H1 (cell line): ENCODE measurements around the gene CCNL2. TPM values are rescaled to one million over a fixed set of nuclear protein-coding genes. Genes with fewer than 3 reads are reported as not detected.

ENCODE experiments used
- CTCF ChIA-PET: fragments of 300-600 bp; sonication (Branson Sonifier 250); formaldehyde crosslinking; loops from one replicate; lab custom pipeline; 2021; ENCODE audit not compliant: partially characterized antibody; lab: Charles Lee
- POLR2A ChIA-PET: fragments of 300-600 bp; sonication (Branson Sonifier 250); formaldehyde crosslinking; loops from one replicate; lab custom pipeline; 2021; ENCODE audit warnings: inconsistent platforms; ENCODE audit not compliant: partially characterized antibody; lab: Charles Lee
- DNase-seq, 2 experiments: peaks; one replicate each; pipeline versions ENCODE4 v3.0.0 to v3.0.0-alpha.2; 2010 to 2022; ENCODE audit warnings: low spot score in 2 of 2, low read depth in 1 of 2, mixed read lengths in 1 of 2
- FAIRE-seq: peaks from 2 replicates; lab custom pipeline; 2011; peaks lifted over from hg19 to GRCh38; lab: Jason Lieb, UNC
- H2AFZ ChIP-seq: 2 replicates; pipeline ENCODE4 v1.8.1; 2012; ENCODE audit warnings: low read length, inconsistent platforms
- H2AK5ac ChIP-seq: 2 replicates; pipeline ENCODE4 v1.6.1; 2013; ENCODE audit warnings: low read depth, low read length
- H2BK120ac ChIP-seq: replicated peaks from 2 replicates; pipeline ENCODE3; 2013; ENCODE audit warnings: low read depth, low read length, inconsistent platforms
- H2BK12ac ChIP-seq: 2 replicates; pipeline ENCODE4 v1.6.1; 2013; ENCODE audit warnings: low read depth, low read length
- H2BK15ac ChIP-seq: 2 replicates; pipeline ENCODE4 v1.6.1; 2013; ENCODE audit warnings: low read length
- H2BK20ac ChIP-seq: 2 replicates; pipeline ENCODE4 v1.6.1; 2013; ENCODE audit warnings: low read length
- H2BK5ac ChIP-seq: 2 replicates; pipeline ENCODE4 v1.6.1; 2013; ENCODE audit warnings: low read depth, low read length
- H3K14ac ChIP-seq: 2 replicates; pipeline ENCODE4 v1.6.1; 2013; ENCODE audit warnings: inconsistent platforms; ENCODE audit not compliant: insufficient read length
- H3K18ac ChIP-seq: 2 replicates; pipeline ENCODE4 v1.6.1; 2013; ENCODE audit warnings: low read length; ENCODE audit errors: extremely low read depth
- H3K23ac ChIP-seq: 2 replicates; pipeline ENCODE4 v1.6.1; 2013; ENCODE audit warnings: inconsistent platforms; ENCODE audit not compliant: insufficient read length
- H3K23me2 ChIP-seq: 2 replicates; pipeline ENCODE4 v1.6.1; 2013; ENCODE audit warnings: low read depth, low read length
- H3K27ac ChIP-seq: 2 replicates; pipeline ENCODE4 v1.6.1; 2011; ENCODE audit warnings: low read depth, low read length, inconsistent platforms
- H3K27me3 ChIP-seq, 4 experiments: replicated peaks in 1 of 4; 1 replicate in 1 of 4; 2 replicates in 3 of 4; pipeline versions ENCODE4 v1.6.1 to v1.8.1; 2011 to 2013; ENCODE audit warnings: low read length in 3 of 4, mild to moderate bottlenecking in 3 of 4, inconsistent platforms in 2 of 4, mixed read lengths in 2 of 4, moderate library complexity in 1 of 4; ENCODE audit not compliant: control insufficient read depth in 3 of 4, insufficient read depth in 3 of 4; ENCODE audit errors: extremely low read depth in 1 of 4
- H3K36me3 ChIP-seq, 4 experiments: 2 replicates each; pipeline versions ENCODE4 v1.6.1 to v1.8.1; 2011 to 2013; ENCODE audit warnings: mild to moderate bottlenecking in 4 of 4, low read length in 3 of 4, moderate library complexity in 2 of 4, control low read depth in 1 of 4, inconsistent platforms in 1 of 4; ENCODE audit not compliant: insufficient read depth in 4 of 4, control insufficient read depth in 2 of 4
- H3K4ac ChIP-seq: replicated peaks from 2 replicates; pipeline ENCODE3; 2013; ENCODE audit warnings: low read length, low read depth, mixed read lengths, inconsistent platforms; ENCODE audit not compliant: insufficient read length
- H3K4me1 ChIP-seq, 4 experiments: replicated peaks in 1 of 4; 1 replicate in 1 of 4; 2 replicates in 3 of 4; pipeline versions ENCODE4 v1.6.1 to v1.8.1; 2011 to 2013; ENCODE audit warnings: low read length in 3 of 4, inconsistent platforms in 2 of 4, mixed read lengths in 1 of 4; ENCODE audit not compliant: insufficient read depth in 4 of 4, control insufficient read depth in 3 of 4
- H3K4me2 ChIP-seq, 2 experiments: 2 replicates each; pipeline versions ENCODE4 v1.6.1 to v1.8.1; 2011 to 2013; ENCODE audit warnings: low read depth in 2 of 2, low read length in 2 of 2, control low read depth in 1 of 2, inconsistent platforms in 1 of 2, mild to moderate bottlenecking in 1 of 2; ENCODE audit not compliant: insufficient read depth in 1 of 2
- H3K4me3 ChIP-seq, 4 experiments: fragments of 200-600, 300-600 bp in 1 of 4; sonication (generic), shearing (Covaris generic), sonication (Bioruptor Twin) in 1 of 4; 2 replicates each; pipeline versions ENCODE4 v1.5.1 to v1.8.1; 2011 to 2016; ENCODE audit warnings: low read length in 4 of 4, low read depth in 3 of 4, control low read depth in 2 of 4, inconsistent platforms in 2 of 4, mild to moderate bottlenecking in 2 of 4, mixed read lengths in 1 of 4, moderate library complexity in 1 of 4; ENCODE audit not compliant: insufficient read depth in 2 of 4; ENCODE audit errors: extremely low read depth in 1 of 4
- H3K56ac ChIP-seq: replicated peaks from 2 replicates; pipeline ENCODE3; 2013; ENCODE audit warnings: low read depth, mild to moderate bottlenecking, mixed read lengths, low read length, inconsistent platforms; ENCODE audit not compliant: insufficient read length
- H3K79me1 ChIP-seq: 2 replicates; pipeline ENCODE4 v1.6.1; 2013; ENCODE audit warnings: low read depth, low read length, control low read depth
- H3K79me2 ChIP-seq, 2 experiments: 2 replicates each; pipeline versions ENCODE4 v1.6.1 to v1.8.1; 2012 to 2013; ENCODE audit warnings: low read length in 2 of 2, mild to moderate bottlenecking in 2 of 2, inconsistent platforms in 1 of 2; ENCODE audit not compliant: insufficient read depth in 2 of 2, control insufficient read depth in 1 of 2
- H3K9ac ChIP-seq, 4 experiments: replicated peaks in 1 of 4; 1 replicate in 1 of 4; 2 replicates in 3 of 4; pipeline versions ENCODE4 v1.6.1 to v1.8.1; 2011 to 2013; ENCODE audit warnings: low read depth in 3 of 4, low read length in 3 of 4, control low read depth in 2 of 4, mild to moderate bottlenecking in 2 of 4, moderate library complexity in 2 of 4, inconsistent platforms in 1 of 4; ENCODE audit errors: extremely low read depth in 1 of 4
- H3K9me3 ChIP-seq, 2 experiments: 2 replicates each; pipeline versions ENCODE4 v1.6.1 to v1.8.1; 2012 to 2013; ENCODE audit warnings: mild to moderate bottlenecking in 2 of 2, moderate library complexity in 2 of 2, control low read depth in 1 of 2, inconsistent platforms in 1 of 2, low read depth in 1 of 2, low read length in 1 of 2, mixed read lengths in 1 of 2; ENCODE audit not compliant: insufficient read depth in 2 of 2
- H4K20me1 ChIP-seq, 2 experiments: replicated peaks in 1 of 2; 2 replicates each; pipeline versions ENCODE3 to v1.8.1; 2011 to 2013; ENCODE audit warnings: inconsistent platforms in 2 of 2, low read length in 2 of 2, mild to moderate bottlenecking in 1 of 2; ENCODE audit not compliant: insufficient read depth in 2 of 2, control insufficient read depth in 1 of 2
- H4K5ac ChIP-seq: 2 replicates; pipeline ENCODE4 v1.6.1; 2013; ENCODE audit warnings: low read length, low read depth, mixed read lengths, inconsistent platforms; ENCODE audit not compliant: insufficient read length
- H4K8ac ChIP-seq: 2 replicates; pipeline ENCODE4 v1.8.0; 2013; ENCODE audit warnings: mild to moderate bottlenecking, moderate library complexity, low read length, inconsistent platforms; ENCODE audit not compliant: insufficient read depth; ENCODE audit errors: extremely low read depth
- H4K91ac ChIP-seq: replicated peaks from 2 replicates; pipeline ENCODE3; 2013; ENCODE audit warnings: low read length, mixed read lengths, inconsistent platforms; ENCODE audit not compliant: insufficient read length
- CHD2 ChIP-seq: IDR thresholded peaks from 2 replicates; pipeline ENCODE4 v1.6.1; 2012; ENCODE audit warnings: low read length, improper control_type of control experiment
- POU5F1 ChIP-seq: IDR thresholded peaks from 2 replicates; pipeline ENCODE4 v1.6.1; 2011; ENCODE audit warnings: low read depth, mild to moderate bottlenecking, low read length, moderate library complexity
- RBBP5 ChIP-seq: IDR thresholded peaks from 2 replicates; pipeline ENCODE4 v1.7.1; 2012; ENCODE audit warnings: low read depth, mild to moderate bottlenecking, inconsistent platforms, low read length, moderate library complexity, borderline replicate concordance
- WGBS, 2 experiments: shearing (Covaris generic) in 1 of 2; methylation state at CpG; one replicate each; pipeline versions ENCODE4 v1.1.6 to v1.1.7; 2013 to 2015; ENCODE audit warnings: low lambda C conversion rate in 2 of 2, mixed read lengths in 2 of 2, inconsistent platforms in 1 of 2, low coverage in 1 of 2, missing lambda C conversion rate in 1 of 2; ENCODE audit not compliant: insufficient replicate concordance in 2 of 2, insufficient coverage in 1 of 2, insufficient read length in 1 of 2; ENCODE audit errors: extremely low coverage in 1 of 2, missing lambda C conversion rate in 1 of 2; 5-methylcytosine and 5-hydroxymethylcytosine counted together
- polyA plus RNA-seq, 7 experiments: library from polyadenylated mRNA; depleted of rRNA in 3 of 7; stranded (reverse) in 5 of 7; unstranded in 2 of 7; fragments of >200 nt in 5 of 7; fragments of 200-250 nt in 2 of 7; gene quantifications; 1 replicate in 5 of 7; 2 replicates in 1 of 7; 4 replicates in 1 of 7; pipeline versions ENCODE4 v1.2.1 to v1.2.3, GENCODE V29; 2011 to 2013; ENCODE audit warnings: missing spikeins in 2 of 7, mixed read lengths in 2 of 7
- total RNA-seq: library from RNA; stranded (reverse); fragmentation: NEBNext Ultra II Directional; extraction: Animal tissue kit (Norgen Biotek cat#: 25700); gene quantifications from 2 replicates; pipeline ENCODE4 v1.2.1, GENCODE V29; 2021
- TF ChIP-seq, protein P1 (sequence below): IDR thresholded peaks from 2 replicates; pipeline ENCODE4 v1.6.1; 2012; ENCODE audit warnings: inconsistent platforms
- TF ChIP-seq, protein P2 (sequence below): IDR thresholded peaks from 2 replicates; pipeline ENCODE4 v1.6.1; 2012; ENCODE audit warnings: inconsistent platforms

Gene CCNL2
- total and polyA plus RNA-seq, 2 of the 8 experiments (the other 6 are each of a cell fraction or from before 2014, with no cell fraction given) = 79.8 to 120 TPM

DNA sequence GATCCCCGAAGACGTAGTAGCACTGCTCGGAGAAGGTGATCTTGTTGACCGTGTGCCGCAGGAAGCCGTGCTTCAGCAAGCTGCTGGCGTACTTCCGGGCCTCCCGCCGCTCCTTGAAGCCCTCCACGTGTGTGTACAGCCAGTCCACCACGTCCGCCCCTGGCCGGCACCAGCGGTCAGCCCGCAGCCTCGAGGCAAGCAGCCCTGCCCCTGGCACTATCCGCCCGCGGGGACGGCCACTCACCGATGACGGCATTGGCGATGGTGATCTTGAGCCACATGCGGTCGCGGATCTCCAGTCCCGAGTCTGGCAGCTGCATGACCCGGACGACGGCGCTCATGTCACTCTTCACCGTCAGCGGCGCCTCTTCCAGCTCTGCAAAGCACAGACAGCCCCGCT lies 60.9 kb downstream of the CCNL2 start:
- H4K20me1 ChIP-seq = peaks cover 14 to 31% of the 10 kb centered on the region in 2 experiments
- H4K91ac ChIP-seq = no peak overlapping the region
- H2AK5ac ChIP-seq = no peak overlapping the region
- WGBS, 2 experiments = 97% methylated on average over 18 of the region's 36 CpGs; no CpG with 5 or more reads in 1 of the 2 experiments
- no peak overlapping the region for H2BK5ac ChIP-seq
- no peak overlapping the region for H2BK12ac ChIP-seq
- no peak overlapping the region for H2BK20ac ChIP-seq
- FAIRE-seq (no peak), DNase-seq (no peak)
- H3K79me2 ChIP-seq = no peaks in the 10 kb centered on the region; a peak in 1 of 4 replicates
- H3K4me3 ChIP-seq = no peak overlapping the region
- H3K4me2 ChIP-seq = no peak overlapping the region
- no peak overlapping the region for H3K14ac ChIP-seq
- H3K18ac ChIP-seq = no peak overlapping the region
- no peak overlapping the region for H3K4ac ChIP-seq
- ChIA-PET POLR2A (interaction anchor here (0.6 to 9.0 kb wide), 5 partner anchors 12 to 392 kb away, joined by 3 to 134 read pairs (median 3); no protein-coding TSS in a partner anchor), CTCF (interaction anchor here (0.7 to 3.2 kb wide), 6 partner anchors 8 to 64 kb away, joined by 3 to 13 read pairs (median 4); no protein-coding TSS in a partner anchor)
- H3K23me2 ChIP-seq = no peaks in the 10 kb centered on the region; the same call in 1 of the 2 replicates
- no peaks in the 10 kb centered on the region; a peak in 1 of 7 replicates for H3K4me1 ChIP-seq
- H3K9ac ChIP-seq = no peak overlapping the region
- TF ChIP-seq POU5F1 (no peak), CHD2 (no peak), RBBP5 (no peak)
- TF ChIP-seq, protein P1, sequence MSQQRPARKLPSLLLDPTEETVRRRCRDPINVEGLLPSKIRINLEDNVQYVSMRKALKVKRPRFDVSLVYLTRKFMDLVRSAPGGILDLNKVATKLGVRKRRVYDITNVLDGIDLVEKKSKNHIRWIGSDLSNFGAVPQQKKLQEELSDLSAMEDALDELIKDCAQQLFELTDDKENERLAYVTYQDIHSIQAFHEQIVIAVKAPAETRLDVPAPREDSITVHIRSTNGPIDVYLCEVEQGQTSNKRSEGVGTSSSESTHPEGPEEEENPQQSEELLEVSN = no peak
- TF ChIP-seq, protein P2, sequence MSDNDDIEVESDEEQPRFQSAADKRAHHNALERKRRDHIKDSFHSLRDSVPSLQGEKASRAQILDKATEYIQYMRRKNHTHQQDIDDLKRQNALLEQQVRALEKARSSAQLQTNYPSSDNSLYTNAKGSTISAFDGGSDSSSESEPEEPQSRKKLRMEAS = no peak
- H2AFZ ChIP-seq = no peak overlapping the region
- no peak overlapping the region for H3K27ac ChIP-seq
- H4K5ac ChIP-seq = no peak overlapping the region
- no peak overlapping the region for H2BK120ac ChIP-seq
- H3K56ac ChIP-seq = no peak overlapping the region
- H3K27me3 ChIP-seq = no peaks in the 10 kb centered on the region; a peak in 1 of 7 replicates
- peaks cover 12% of the 10 kb centered on the region for H3K79me1 ChIP-seq
- no peak overlapping the region for H2BK15ac ChIP-seq
- no peak overlapping the region for H3K23ac ChIP-seq
- peaks cover 0 to 5% of the 10 kb centered on the region in 2 experiments; a peak in 1 of 4 replicates for H3K9me3 ChIP-seq
- peaks cover 2 to 44% (median 15%) of the 10 kb centered on the region in 4 experiments; a peak in 7 of 8 replicates for H3K36me3 ChIP-seq
- H4K8ac ChIP-seq = no peak overlapping the region; the same call in 1 of the 2 replicates
